Neutrophil (primary cell): ENCODE data around the gene ERGIC2.

Experiments used
- H3K27ac ChIP-seq: fragments of 200-600 bp; sonication (generic); 2 replicates; pipeline ENCODE4 v1.5.1; 2016; ENCODE audit warnings: mild to moderate bottlenecking, moderate library complexity
- H3K27me3 ChIP-seq: fragments of 200-600 bp; sonication (generic); 2 replicates; pipeline ENCODE4 v1.6.0; 2016; ENCODE audit warnings: mild to moderate bottlenecking
- H3K36me3 ChIP-seq: fragments of 200-600 bp; sonication (generic); 2 replicates; pipeline ENCODE4 v1.5.1; 2017
- H3K4me1 ChIP-seq, 2 experiments: fragments of 200-600 bp in 1 of 2; sonication (generic) in 1 of 2; 1 replicate in 1 of 2; 2 replicates in 1 of 2; pipeline versions ENCODE4 v1.5.1 to v1.6.1; 2013 to 2016; ENCODE audit warnings: low read depth in 1 of 2, low read length in 1 of 2, mild to moderate bottlenecking in 1 of 2, moderate library complexity in 1 of 2; ENCODE audit not compliant: control insufficient read depth in 1 of 2, insufficient read depth in 1 of 2
- H3K4me3 ChIP-seq, 2 experiments: fragments of 200-600 bp in 1 of 2; sonication (generic) in 1 of 2; 1 replicate in 1 of 2; 2 replicates in 1 of 2; pipeline ENCODE4 v1.5.1; 2013 to 2016; ENCODE audit warnings: low read depth in 1 of 2, low read length in 1 of 2, mild to moderate bottlenecking in 1 of 2, moderate library complexity in 1 of 2
- H3K9me3 ChIP-seq: fragments of 200-600 bp; sonication (generic); 2 replicates; pipeline ENCODE4 v1.5.1; 2016
- CTCF ChIP-seq: fragments of 200-600 bp; sonication (generic); IDR thresholded peaks from 2 replicates; pipeline ENCODE4 v1.5.1; 2016; ENCODE audit warnings: antibody characterized with exemption

Gene ERGIC2

DNA sequence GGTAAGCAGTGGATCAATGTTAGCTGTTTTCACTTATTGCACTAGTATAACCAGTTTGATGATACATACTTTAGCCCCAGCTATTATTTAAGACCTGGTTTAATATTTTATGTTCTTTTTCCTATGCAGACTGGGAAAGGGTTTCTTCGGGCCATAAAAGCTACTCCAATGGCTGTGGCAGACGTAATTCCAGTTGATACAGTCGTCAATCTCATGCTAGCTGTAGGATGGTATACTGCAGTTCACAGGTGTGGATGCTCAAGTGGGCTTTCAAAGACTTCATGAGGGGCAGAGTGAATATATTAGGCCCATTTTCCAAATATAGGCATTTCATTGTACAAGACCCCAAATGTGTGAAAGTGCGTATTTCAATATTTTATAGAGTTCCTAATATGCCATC lies 70.1 kb downstream of the ERGIC2 start:
- no peaks in the 10 kb centered on the region for H3K4me1 ChIP-seq
- H3K27ac ChIP-seq: no peak overlapping the region
- no peaks in the 10 kb centered on the region for H3K9me3 ChIP-seq
- peaks cover 81% of the 10 kb centered on the region for H3K36me3 ChIP-seq
- H3K4me3 ChIP-seq: no peak overlapping the region
- TF ChIP-seq CTCF: no peak
- H3K27me3 ChIP-seq: no peaks in the 10 kb centered on the region

DNA sequence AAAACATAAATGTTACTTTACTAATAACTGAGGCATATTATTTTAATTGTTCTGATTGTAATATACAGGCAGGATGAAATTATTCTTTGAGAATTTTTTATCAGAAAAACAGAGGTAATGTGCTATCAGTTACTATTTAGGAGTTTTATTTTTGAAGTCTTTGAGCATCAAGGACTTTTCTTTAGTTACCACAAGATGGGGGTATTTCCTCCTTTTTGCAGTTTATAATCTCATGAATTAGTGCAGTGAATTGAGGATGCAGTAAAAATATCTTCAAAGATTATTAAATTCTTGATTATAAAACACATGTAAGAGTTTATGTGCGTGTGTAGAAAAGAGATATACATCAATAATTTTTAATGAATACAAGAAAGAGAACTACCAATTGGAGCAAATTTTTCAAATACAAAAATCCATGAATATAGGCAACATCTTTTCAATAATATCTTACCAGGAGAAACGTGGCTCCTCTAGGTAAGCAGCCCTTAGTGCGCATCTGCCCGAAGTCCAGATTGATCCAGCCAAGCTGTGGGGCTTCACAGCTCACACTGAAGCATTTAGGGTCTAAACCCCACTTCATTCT lies 71.6 kb downstream of the ERGIC2 start:
- no peak overlapping the region for H3K4me3 ChIP-seq
- no peak overlapping the region for H3K27ac ChIP-seq
- H3K4me1 ChIP-seq: no peaks in the 10 kb centered on the region
- no peak for TF ChIP-seq CTCF
- H3K9me3 ChIP-seq: no peaks in the 10 kb centered on the region
- no peaks in the 10 kb centered on the region for H3K27me3 ChIP-seq
- H3K36me3 ChIP-seq: peaks cover 72% of the 10 kb centered on the region

DNA sequence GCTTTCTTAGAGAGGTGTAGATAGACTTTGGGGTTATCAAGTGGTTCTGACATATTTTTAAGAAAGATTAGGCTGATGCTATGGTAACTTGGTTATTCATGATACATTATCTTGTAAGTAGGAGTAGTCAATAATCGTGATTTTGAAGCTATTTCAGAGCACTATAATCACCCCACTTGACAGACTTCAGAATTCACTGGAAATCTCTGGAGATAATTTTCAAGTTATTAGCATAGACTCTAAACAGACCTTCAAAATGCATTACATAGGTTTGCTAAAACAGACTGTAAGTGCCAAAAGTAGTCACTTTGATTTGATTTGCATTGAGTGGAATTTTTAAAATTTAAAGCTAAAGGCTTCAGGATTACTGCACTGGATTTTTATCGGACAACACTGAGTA lies 74.3 kb downstream of the ERGIC2 start:
- Histone ChIP-seq H3K4me3 (no peak overlapping the region), H3K27ac (no peak overlapping the region), H3K4me1 (no peaks in the 10 kb centered on the region), H3K36me3 (peaks cover 66% of the 10 kb centered on the region), H3K27me3 (no peaks in the 10 kb centered on the region), H3K9me3 (no peaks in the 10 kb centered on the region)
- no peak for TF ChIP-seq CTCF

- Histone ChIP-seq H3K27ac (no peak overlapping the region), H3K4me1 (no peaks in the 10 kb centered on the region), H3K9me3 (no peaks in the 10 kb centered on the region), H3K36me3 (peaks cover 66% of the 10 kb centered on the region), H3K4me3 (no peak overlapping the region), H3K27me3 (no peaks in the 10 kb centered on the region)
- TF ChIP-seq CTCF: no peak
These were observed 74.7 kb downstream of the ERGIC2 start for GRCh38 chr12:29306266-29306665.

DNA sequence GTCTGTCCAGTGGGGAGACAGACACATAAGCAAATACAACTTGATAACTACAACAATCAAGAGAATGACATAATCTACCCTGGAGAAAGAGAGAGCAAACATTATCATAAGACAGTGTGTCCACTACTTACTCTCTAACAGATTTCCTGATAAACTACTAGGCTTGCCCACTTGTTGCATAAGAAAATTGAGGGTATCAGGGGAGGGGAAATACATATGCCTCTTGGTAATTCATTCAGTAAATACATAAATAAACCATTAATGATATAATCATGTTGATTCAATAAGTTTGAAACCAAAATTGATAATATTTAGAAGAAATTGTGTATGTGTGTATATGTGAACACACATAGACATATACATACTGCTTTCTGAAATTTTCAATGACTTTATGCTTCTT lies 76.6 kb downstream of the ERGIC2 start:
- no peaks in the 10 kb centered on the region for H3K27me3 ChIP-seq
- no peak for TF ChIP-seq CTCF
- no peak overlapping the region for H3K4me3 ChIP-seq

DNA sequence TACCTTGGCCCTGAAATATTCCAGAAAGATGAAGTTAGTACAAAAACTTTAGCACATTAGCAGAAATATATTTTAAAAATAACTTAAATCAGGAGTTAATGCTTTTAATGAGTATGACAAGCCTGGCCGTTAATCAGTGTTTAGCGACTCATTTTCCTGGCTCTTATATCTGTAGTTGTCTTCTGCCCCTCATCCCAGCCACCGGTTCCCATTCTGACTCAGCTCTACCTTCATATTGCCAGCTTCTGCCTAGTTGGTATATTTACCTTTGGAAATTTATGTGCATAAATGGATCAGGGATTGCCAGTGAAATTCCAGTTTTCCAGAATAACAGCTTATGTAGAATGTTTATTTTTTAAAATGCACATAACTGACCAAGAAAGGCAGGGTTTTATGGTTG lies 79.9 kb downstream of the ERGIC2 start:
- no peaks in the 10 kb centered on the region for H3K4me1 ChIP-seq
- H3K27me3 ChIP-seq: no peaks in the 10 kb centered on the region
- H3K9me3 ChIP-seq: no peaks in the 10 kb centered on the region
- no peak overlapping the region for H3K27ac ChIP-seq
- no peak for TF ChIP-seq CTCF
- no peak overlapping the region for H3K4me3 ChIP-seq
- H3K36me3 ChIP-seq: peaks cover 29% of the 10 kb centered on the region

More for the DNA sequence above, 76.6 kb downstream of the ERGIC2 start:
- no peak overlapping the region for H3K27ac ChIP-seq
- H3K9me3 ChIP-seq: no peaks in the 10 kb centered on the region
- H3K36me3 ChIP-seq: peaks cover 48% of the 10 kb centered on the region
- H3K4me1 ChIP-seq: no peaks in the 10 kb centered on the region
